ENCODE results near the gene NDUFA11.

The NDUFA11 gene

DNA sequence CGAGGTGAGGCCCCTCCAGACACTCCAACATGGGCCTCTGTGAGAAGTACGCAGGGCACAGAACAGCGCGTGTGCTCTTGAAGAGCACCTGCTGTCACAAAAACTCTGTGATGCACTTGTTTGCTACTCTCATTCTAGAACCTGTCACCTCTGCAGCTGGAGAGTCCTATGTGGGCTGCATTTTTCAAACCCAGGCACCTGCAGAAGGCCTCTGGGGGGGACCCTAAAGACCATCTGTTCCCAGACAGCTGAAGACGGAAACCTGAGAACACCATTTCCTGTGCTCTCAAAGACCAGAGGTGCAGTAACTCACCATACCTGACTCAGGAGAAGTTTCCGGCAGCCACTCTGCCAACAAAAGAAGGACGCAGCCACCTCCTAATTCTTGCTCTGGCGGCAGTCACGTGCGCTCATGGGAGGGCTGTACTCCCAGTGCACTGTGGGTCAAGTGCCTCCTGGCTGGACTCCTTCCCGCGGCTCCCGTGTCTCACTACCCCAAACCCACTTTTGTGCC, 46.3 kb upstream of the NDUFA11 start:
- no peak overlapping the region for H3K18ac ChIP-seq (ENCODE audit: low read length)
- no peaks in the 10 kb centered on the region for H3K36me3 ChIP-seq (ENCODE audit: control insufficient read depth, insufficient read depth, low read length)
- H3K79me1 ChIP-seq (ENCODE audit: low read length), result peaks cover 54% of the 10 kb centered on the region
- H2BK5ac ChIP-seq (ENCODE audit: low read length), result no peak overlapping the region
- DNase-seq, result no peak
- no peak overlapping the region for H2AK5ac ChIP-seq (ENCODE audit: low read length)
- H2BK15ac ChIP-seq (replicated peaks; ENCODE audit: low read depth), result no peak overlapping the region
- no peak overlapping the region for H3K4me2 ChIP-seq (ENCODE audit: low read length)
- H3K4me3 ChIP-seq (ENCODE audit: low read length), result no peak overlapping the region
- no peak overlapping the region for H4K5ac ChIP-seq (ENCODE audit: low read length)
- no CpG with 5 or more reads among the region's 13 CpGs for WGBS (ENCODE audit: extremely low coverage, insufficient coverage, low lambda C conversion rate)
- H3K4me1 ChIP-seq (ENCODE audit: control insufficient read depth, low read depth, low read length), result peaks cover 32% of the 10 kb centered on the region
- no peaks in the 10 kb centered on the region for H3K27me3 ChIP-seq (ENCODE audit: insufficient read depth, low read length, poor library complexity)
- H4K8ac ChIP-seq (ENCODE audit: low read depth, low read length), result no peak overlapping the region
- H3K4ac ChIP-seq (ENCODE audit: low read depth, low read length), result no peak overlapping the region
- no peak overlapping the region for H3K9ac ChIP-seq (ENCODE audit: low read length)
- no peak overlapping the region for H3K27ac ChIP-seq (ENCODE audit: low read depth, low read length)
- H2BK120ac ChIP-seq (ENCODE audit: low read depth, low read length), result no peak overlapping the region
- H3K23ac ChIP-seq (ENCODE audit: low read length), result no peak overlapping the region
- H3K79me2 ChIP-seq (ENCODE audit: control insufficient read depth, insufficient read depth, low read length), result peaks cover 59% of the 10 kb centered on the region
- H3K56ac ChIP-seq (ENCODE audit: low read length), result no peak overlapping the region

GRCh38 chr19:5948752-5949564, 45.4 kb upstream of the NDUFA11 start:
- Histone ChIP-seq H3K4ac (ENCODE audit: low read depth, low read length) (no peak overlapping the region), H3K27me3 (ENCODE audit: insufficient read depth, low read length, poor library complexity) (no peaks in the 10 kb centered on the region), H3K27ac (ENCODE audit: low read depth, low read length) (no peak overlapping the region), H3K4me3 (ENCODE audit: low read length) (no peak overlapping the region), H3K23ac (ENCODE audit: low read length) (no peak overlapping the region), H2BK15ac (replicated peaks; ENCODE audit: low read depth) (no peak overlapping the region), H3K18ac (ENCODE audit: low read length) (no peak overlapping the region), H3K79me1 (ENCODE audit: low read length) (peaks cover 54% of the 10 kb centered on the region), H3K36me3 (ENCODE audit: control insufficient read depth, insufficient read depth, low read length) (no peaks in the 10 kb centered on the region), H3K9ac (ENCODE audit: low read length) (no peak overlapping the region), H2BK120ac (ENCODE audit: low read depth, low read length) (no peak overlapping the region), H2AK5ac (ENCODE audit: low read length) (no peak overlapping the region), H3K79me2 (ENCODE audit: control insufficient read depth, insufficient read depth, low read length) (peaks cover 54% of the 10 kb centered on the region), H3K4me1 (ENCODE audit: control insufficient read depth, low read depth, low read length) (peaks cover 26% of the 10 kb centered on the region), H4K8ac (ENCODE audit: low read depth, low read length) (no peak overlapping the region), H3K56ac (ENCODE audit: low read length) (no peak overlapping the region), H3K4me2 (ENCODE audit: low read length) (no peak overlapping the region), H4K5ac (ENCODE audit: low read length) (no peak overlapping the region), H2BK5ac (ENCODE audit: low read length) (no peak overlapping the region)
- WGBS (ENCODE audit: extremely low coverage, insufficient coverage, low lambda C conversion rate), result no CpG with 5 or more reads among the region's 13 CpGs
- DNase-seq, result no peak

GRCh38 chr19:5947435-5947834, 43.8 kb upstream of the NDUFA11 start:
- H2BK120ac ChIP-seq (ENCODE audit: low read depth, low read length), result no peak overlapping the region
- no peak overlapping the region for H3K56ac ChIP-seq (ENCODE audit: low read length)
- H3K4me2 ChIP-seq (ENCODE audit: low read length), result no peak overlapping the region
- H3K4me3 ChIP-seq (ENCODE audit: low read length), result no peak overlapping the region
- no peaks in the 10 kb centered on the region for H3K27me3 ChIP-seq (ENCODE audit: insufficient read depth, low read length, poor library complexity)
- H3K4ac ChIP-seq (ENCODE audit: low read depth, low read length), result no peak overlapping the region
- H2BK5ac ChIP-seq (ENCODE audit: low read length), result no peak overlapping the region
- no peaks in the 10 kb centered on the region for H3K36me3 ChIP-seq (ENCODE audit: control insufficient read depth, insufficient read depth, low read length)
- peaks cover 51% of the 10 kb centered on the region for H3K79me1 ChIP-seq (ENCODE audit: low read length)
- H3K18ac ChIP-seq (ENCODE audit: low read length), result no peak overlapping the region
- no peak overlapping the region for H4K5ac ChIP-seq (ENCODE audit: low read length)
- no peak overlapping the region for H3K9ac ChIP-seq (ENCODE audit: low read length)
- DNase-seq, result no peak
- peaks cover 44% of the 10 kb centered on the region for H3K79me2 ChIP-seq (ENCODE audit: control insufficient read depth, insufficient read depth, low read length)
- no peak overlapping the region for H3K23ac ChIP-seq (ENCODE audit: low read length)
- H2AK5ac ChIP-seq (ENCODE audit: low read length), result no peak overlapping the region
- peaks cover 12% of the 10 kb centered on the region for H3K4me1 ChIP-seq (ENCODE audit: control insufficient read depth, low read depth, low read length)
- WGBS (ENCODE audit: extremely low coverage, insufficient coverage, low lambda C conversion rate), result no CpG with 5 or more reads among the region's 13 CpGs
- no peak overlapping the region for H2BK15ac ChIP-seq (replicated peaks; ENCODE audit: low read depth)
- H3K27ac ChIP-seq (ENCODE audit: low read depth, low read length), result no peak overlapping the region
- H4K8ac ChIP-seq (ENCODE audit: low read depth, low read length), result no peak overlapping the region

DNA sequence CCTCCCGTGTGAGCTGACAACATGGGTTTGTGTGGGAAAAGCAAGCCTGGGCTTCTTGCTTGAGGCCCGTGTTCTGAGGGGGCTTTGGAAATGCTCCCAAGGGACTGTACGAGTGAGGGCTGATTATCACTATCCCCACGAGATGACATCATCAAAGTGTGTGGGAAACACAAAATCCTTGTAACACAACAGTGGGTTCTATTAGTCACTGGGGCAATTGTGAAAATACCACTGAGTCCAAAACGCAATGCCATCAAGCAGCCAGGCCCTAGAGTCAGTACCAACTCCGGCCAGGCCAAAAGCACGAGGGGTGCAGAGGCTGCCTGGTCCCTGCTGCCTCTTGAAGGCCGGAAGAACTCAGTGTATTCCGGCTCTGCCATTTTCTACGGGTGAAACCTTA, 40.0 kb upstream of the NDUFA11 start:
- H3K18ac ChIP-seq (ENCODE audit: low read length), result no peak overlapping the region
- no peak overlapping the region for H3K56ac ChIP-seq (ENCODE audit: low read length)
- no peak overlapping the region for H2BK120ac ChIP-seq (ENCODE audit: low read depth, low read length)
- H2AK5ac ChIP-seq (ENCODE audit: low read length), result no peak overlapping the region
- H4K5ac ChIP-seq (ENCODE audit: low read length), result no peak overlapping the region
- no peak overlapping the region for H2BK15ac ChIP-seq (replicated peaks; ENCODE audit: low read depth)
- H3K4me3 ChIP-seq (ENCODE audit: low read length), result no peak overlapping the region
- peaks cover 35% of the 10 kb centered on the region for H3K79me1 ChIP-seq (ENCODE audit: low read length)
- no peak overlapping the region for H3K23ac ChIP-seq (ENCODE audit: low read length)
- H3K9ac ChIP-seq (ENCODE audit: low read length), result no peak overlapping the region
- no peaks in the 10 kb centered on the region for H3K27me3 ChIP-seq (ENCODE audit: insufficient read depth, low read length, poor library complexity)
- peaks cover 21% of the 10 kb centered on the region for H3K79me2 ChIP-seq (ENCODE audit: control insufficient read depth, insufficient read depth, low read length)
- H4K8ac ChIP-seq (ENCODE audit: low read depth, low read length), result no peak overlapping the region
- no peak overlapping the region for H2BK5ac ChIP-seq (ENCODE audit: low read length)
- no peak overlapping the region for H3K4ac ChIP-seq (ENCODE audit: low read depth, low read length)
- DNase-seq, result no peak
- H3K4me2 ChIP-seq (ENCODE audit: low read length), result no peak overlapping the region
- no CpG with 5 or more reads among the region's 10 CpGs for WGBS (ENCODE audit: extremely low coverage, insufficient coverage, low lambda C conversion rate)
- H3K4me1 ChIP-seq (ENCODE audit: control insufficient read depth, low read depth, low read length), result no peaks in the 10 kb centered on the region
- H3K36me3 ChIP-seq (ENCODE audit: control insufficient read depth, insufficient read depth, low read length), result peaks cover 5% of the 10 kb centered on the region
- H3K27ac ChIP-seq (ENCODE audit: low read depth, low read length), result no peak overlapping the region

GRCh38 chr19:5943045-5943444, 39.5 kb upstream of the NDUFA11 start:
- Histone ChIP-seq H3K27ac (ENCODE audit: low read depth, low read length) (no peak overlapping the region), H3K23ac (ENCODE audit: low read length) (no peak overlapping the region), H4K5ac (ENCODE audit: low read length) (no peak overlapping the region), H3K9ac (ENCODE audit: low read length) (no peak overlapping the region), H4K8ac (ENCODE audit: low read depth, low read length) (no peak overlapping the region), H3K79me2 (ENCODE audit: control insufficient read depth, insufficient read depth, low read length) (peaks cover 19% of the 10 kb centered on the region), H3K56ac (ENCODE audit: low read length) (no peak overlapping the region), H3K4me1 (ENCODE audit: control insufficient read depth, low read depth, low read length) (no peaks in the 10 kb centered on the region), H2BK15ac (replicated peaks; ENCODE audit: low read depth) (no peak overlapping the region), H3K4me3 (ENCODE audit: low read length) (no peak overlapping the region), H2BK5ac (ENCODE audit: low read length) (no peak overlapping the region), H3K36me3 (ENCODE audit: control insufficient read depth, insufficient read depth, low read length) (peaks cover 5% of the 10 kb centered on the region), H2AK5ac (ENCODE audit: low read length) (no peak overlapping the region), H3K4ac (ENCODE audit: low read depth, low read length) (no peak overlapping the region), H3K27me3 (ENCODE audit: insufficient read depth, low read length, poor library complexity) (no peaks in the 10 kb centered on the region), H3K18ac (ENCODE audit: low read length) (no peak overlapping the region), H3K79me1 (ENCODE audit: low read length) (peaks cover 33% of the 10 kb centered on the region), H2BK120ac (ENCODE audit: low read depth, low read length) (no peak overlapping the region), H3K4me2 (ENCODE audit: low read length) (no peak overlapping the region)
- DNase-seq, result no peak
- no CpG with 5 or more reads among the region's 10 CpGs for WGBS (ENCODE audit: extremely low coverage, insufficient coverage, low lambda C conversion rate)
